ENCODE measurements around the gene MEIS2. TPM values are rescaled to one million over a fixed set of nuclear protein-coding genes. Genes with fewer than 3 reads are reported as not detected.
A peak's percentile ranks its signal among the peaks of the same experiment; 100 is the strongest.

MEIS2 gene
- polyA plus RNA-seq, 1 donor from 2014 or later, result 825 TPM

- Histone ChIP-seq H3K4me2 (ENCODE audit: low read length) (peak overlapping the region; percentile 78), H3K79me2 (replicated peaks; ENCODE audit: insufficient read depth, low read length) (peaks cover 98% of the 10 kb centered on the region), H3K4me3 (ENCODE audit: low read length) (peak overlapping the region; percentile 93)
Measured at GRCh38 chr15:37107744-37108380, 7.5 kb upstream of the MEIS2 start.

More at GRCh38 chr15:37107744-37108380, 7.5 kb upstream of the MEIS2 start:
- peak overlapping the region; percentile 100 for H3K27ac ChIP-seq (ENCODE audit: low read length)
- no peak for TF ChIP-seq TAF1 (IDR thresholded peaks at IDR 0.05; ENCODE audit: low read depth)
- no peak for TF ChIP-seq MXI1 (conservative IDR thresholded peaks at IDR 0.05; ENCODE audit: poor library complexity, severe bottlenecking)
- TF ChIP-seq RAD21 (conservative IDR thresholded peaks at IDR 0.05), result no peak
- TF ChIP-seq REST (IDR thresholded peaks at IDR 0.05; ENCODE audit: borderline replicate concordance), result peak; percentile 37
- TF ChIP-seq EZH2 (IDR thresholded peaks at IDR 0.05; ENCODE audit: borderline replicate concordance, insufficient read depth, low read length, poor library complexity, severe bottlenecking), result no peak
- TF ChIP-seq CTCF (IDR thresholded peaks at IDR 0.05; ENCODE audit: poor library complexity, severe bottlenecking), result no peak
- no peak for TF ChIP-seq POLR2AphosphoS5 (IDR thresholded peaks at IDR 0.05)
- peak; percentile 96 for TF ChIP-seq EP300 (conservative IDR thresholded peaks at IDR 0.05; ENCODE audit: poor library complexity, severe bottlenecking)
- TF ChIP-seq SMC3 (conservative IDR thresholded peaks at IDR 0.05; ENCODE audit: poor library complexity), result no peak
- H4K20me1 ChIP-seq (ENCODE audit: insufficient read depth), result no peaks in the 10 kb centered on the region
- peaks cover 5% of the 10 kb centered on the region for H3K27me3 ChIP-seq (ENCODE audit: insufficient read depth, low read depth, low read length)
- H3K9ac ChIP-seq (ENCODE audit: low read length), result peak overlapping the region; percentile 100
- H3K9me2 ChIP-seq (ENCODE audit: insufficient read depth, low read length), result no peaks in the 10 kb centered on the region
- H2AFZ ChIP-seq (ENCODE audit: low read depth, low read length), result no peak overlapping the region
- no peaks in the 10 kb centered on the region for H3K36me3 ChIP-seq (ENCODE audit: insufficient read depth, low read length)
- H3F3A ChIP-seq (ENCODE audit: insufficient read depth, low read length, poor library complexity, severe bottlenecking), result peaks cover 7% of the 10 kb centered on the region
- H3K9me3 ChIP-seq (ENCODE audit: low read length), result no peaks in the 10 kb centered on the region
